ENCODE measurements around the gene CENPE. TPM values are rescaled to one million over a fixed set of nuclear protein-coding genes. Genes with fewer than 3 reads are reported as not detected.
"Not testable (repeated sequence)": the region's sequence is repeated elsewhere in the genome, so short reads cannot be mapped to it uniquely, and the experiment has no call there.

Gene CENPE, protein sequence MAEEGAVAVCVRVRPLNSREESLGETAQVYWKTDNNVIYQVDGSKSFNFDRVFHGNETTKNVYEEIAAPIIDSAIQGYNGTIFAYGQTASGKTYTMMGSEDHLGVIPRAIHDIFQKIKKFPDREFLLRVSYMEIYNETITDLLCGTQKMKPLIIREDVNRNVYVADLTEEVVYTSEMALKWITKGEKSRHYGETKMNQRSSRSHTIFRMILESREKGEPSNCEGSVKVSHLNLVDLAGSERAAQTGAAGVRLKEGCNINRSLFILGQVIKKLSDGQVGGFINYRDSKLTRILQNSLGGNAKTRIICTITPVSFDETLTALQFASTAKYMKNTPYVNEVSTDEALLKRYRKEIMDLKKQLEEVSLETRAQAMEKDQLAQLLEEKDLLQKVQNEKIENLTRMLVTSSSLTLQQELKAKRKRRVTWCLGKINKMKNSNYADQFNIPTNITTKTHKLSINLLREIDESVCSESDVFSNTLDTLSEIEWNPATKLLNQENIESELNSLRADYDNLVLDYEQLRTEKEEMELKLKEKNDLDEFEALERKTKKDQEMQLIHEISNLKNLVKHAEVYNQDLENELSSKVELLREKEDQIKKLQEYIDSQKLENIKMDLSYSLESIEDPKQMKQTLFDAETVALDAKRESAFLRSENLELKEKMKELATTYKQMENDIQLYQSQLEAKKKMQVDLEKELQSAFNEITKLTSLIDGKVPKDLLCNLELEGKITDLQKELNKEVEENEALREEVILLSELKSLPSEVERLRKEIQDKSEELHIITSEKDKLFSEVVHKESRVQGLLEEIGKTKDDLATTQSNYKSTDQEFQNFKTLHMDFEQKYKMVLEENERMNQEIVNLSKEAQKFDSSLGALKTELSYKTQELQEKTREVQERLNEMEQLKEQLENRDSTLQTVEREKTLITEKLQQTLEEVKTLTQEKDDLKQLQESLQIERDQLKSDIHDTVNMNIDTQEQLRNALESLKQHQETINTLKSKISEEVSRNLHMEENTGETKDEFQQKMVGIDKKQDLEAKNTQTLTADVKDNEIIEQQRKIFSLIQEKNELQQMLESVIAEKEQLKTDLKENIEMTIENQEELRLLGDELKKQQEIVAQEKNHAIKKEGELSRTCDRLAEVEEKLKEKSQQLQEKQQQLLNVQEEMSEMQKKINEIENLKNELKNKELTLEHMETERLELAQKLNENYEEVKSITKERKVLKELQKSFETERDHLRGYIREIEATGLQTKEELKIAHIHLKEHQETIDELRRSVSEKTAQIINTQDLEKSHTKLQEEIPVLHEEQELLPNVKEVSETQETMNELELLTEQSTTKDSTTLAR (N-terminal part only)
- total RNA-seq = 10 to 100 TPM in 1 of 5 experiments, 1 to 10 TPM in 4; 1.1 to 35.8 (median 1.5) TPM
- under 1 TPM; 0.10 to 0.28 TPM for polyA plus RNA-seq
- total RNA-seq = 4.2 reads per million, percentile 21 among the genes with 10 or more reads in this experiment

DNA sequence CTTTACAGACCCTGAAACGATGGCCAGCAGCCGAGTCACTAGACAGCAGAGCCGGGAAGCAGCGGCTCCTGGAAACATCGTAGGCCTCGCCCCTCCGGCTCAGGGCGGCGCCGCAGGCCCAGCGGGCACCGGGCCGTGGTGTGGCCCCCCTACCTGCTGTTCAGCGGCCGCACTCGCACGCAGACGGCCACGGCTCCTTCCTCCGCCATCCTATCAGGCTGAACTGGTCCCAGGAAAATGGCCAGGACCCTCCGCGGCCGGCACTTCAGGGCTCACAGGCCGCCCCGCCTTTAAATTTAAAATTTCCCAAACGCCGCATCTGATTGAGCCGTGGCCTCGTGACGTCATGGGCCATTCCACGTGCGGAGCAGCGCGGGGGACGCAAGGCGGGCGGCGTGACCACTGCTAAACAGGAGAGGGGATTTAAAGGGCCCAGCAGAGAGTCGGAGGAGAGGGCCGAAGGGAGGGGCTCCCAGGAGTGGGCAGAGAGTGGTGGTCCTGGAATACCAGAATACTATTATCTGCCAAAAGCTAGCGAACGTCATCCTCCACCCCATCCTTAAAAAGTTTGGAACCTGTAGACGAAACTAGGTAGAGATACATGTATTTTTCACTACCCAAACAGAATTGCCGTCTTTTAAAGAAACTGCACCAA, at the start of gene CENPE:
TSS of gene CENPE (minus strand) at position 233 of the 655 bp plus-strand sequence. CDS start at position 209, 24 bp downstream.
- ChIA-PET CTCF (no interaction called here), POLR2A (interaction anchor here (1.0 kb wide), 1 partner anchor 329 kb away, joined by 3 read pairs; no protein-coding TSS in a partner anchor)
- peak within 1 kb of the TSS; percentile 91 for H3K27ac ChIP-seq (ENCODE audit: low read depth, low read length)
- Mint-ChIP-seq H3K36me3 (peaks cover 0 to 12% (median 0%) of the 10 kb centered on the region in 5 donors), H3K4me1 (peaks cover 6 to 29% (median 10%) of the 10 kb centered on the region in 7 donors), H3K9me3 (no peaks in the 10 kb centered on the region), H3K27me3 (peaks cover 0 to 21% (median 7%) of the 10 kb centered on the region in 5 donors), H3K4me3 (peak within 1 kb of the TSS; percentile 81 to 99 (median 96)), H3K27ac (peak within 1 kb of the TSS; percentile 87 to 100 (median 99))
- H3K36me3 ChIP-seq (ENCODE audit: control insufficient read depth in 2 of 3, insufficient read depth in 3 of 3, low read length in 3 of 3) = no peaks in the 10 kb centered on the region
- H3K27me3 ChIP-seq (ENCODE audit: control insufficient read depth in 2 of 2, insufficient read depth in 2 of 2, low read length in 2 of 2) = no peaks in the 10 kb centered on the region
- DNase-seq = peak; percentile 77 to 90 (median 87)
- ATAC-seq = peak; percentile 93
- intact Hi-C loops (cut with micrococcal nuclease) = loop anchor here (1.0 to 10.0 kb wide), 15 partner anchors 13 to 1853 kb away; partner anchors contain the start of genes CISD2 (in 2 of the 2), PPP3CA (in 2 of the 2), SLC39A8 (in 2 of the 2) and SLC9B1 (in 2 of the 2)
- H3K9me3 ChIP-seq (ENCODE audit: control insufficient read depth in 2 of 3, low read length in 3 of 3) = no peaks in the 10 kb centered on the region
- peak within 1 kb of the TSS; percentile 95 for H3K4me3 ChIP-seq (ENCODE audit: low read length)
- peaks cover 0 to 6% of the 10 kb centered on the region in 2 donors for H3K4me1 ChIP-seq (ENCODE audit: control insufficient read depth in 2 of 2, insufficient read depth in 2 of 2, low read length in 2 of 2)

GRCh38 chr4:103244251-103244650, 46.1 kb upstream of the CENPE start:
- ATAC-seq = no peak
- no peak overlapping the region for H3K27ac ChIP-seq (ENCODE audit: low read depth, low read length)
- Mint-ChIP-seq H3K36me3 (peaks cover 0 to 5% (median 0%) of the 10 kb centered on the region in 5 donors), H3K27me3 (peaks cover 0 to 16% (median 11%) of the 10 kb centered on the region in 5 donors), H3K4me1 (no peaks in the 10 kb centered on the region), H3K4me3 (no peak overlapping the region), H3K27ac (no peak overlapping the region), H3K9me3 (peaks cover 0 to 19% (median 8%) of the 10 kb centered on the region in 11 donors)
- H3K4me3 ChIP-seq (ENCODE audit: low read length) = no peak overlapping the region
- POLR2A ChIA-PET = no interaction called here
- intact Hi-C loops (cut with micrococcal nuclease) = no loop called here
- no peaks in the 10 kb centered on the region for H3K27me3 ChIP-seq (ENCODE audit: control insufficient read depth in 2 of 2, insufficient read depth in 2 of 2, low read length in 2 of 2)
- no peak for DNase-seq
- H3K9me3 ChIP-seq (ENCODE audit: control insufficient read depth in 2 of 3, low read length in 3 of 3) = no peaks in the 10 kb centered on the region
- CTCF ChIA-PET = no interaction called here
- H3K4me1 ChIP-seq (ENCODE audit: control insufficient read depth in 2 of 2, insufficient read depth in 2 of 2, low read length in 2 of 2) = no peaks in the 10 kb centered on the region
- H3K36me3 ChIP-seq (ENCODE audit: control insufficient read depth in 2 of 3, insufficient read depth in 3 of 3, low read length in 3 of 3) = no peaks in the 10 kb centered on the region

DNA sequence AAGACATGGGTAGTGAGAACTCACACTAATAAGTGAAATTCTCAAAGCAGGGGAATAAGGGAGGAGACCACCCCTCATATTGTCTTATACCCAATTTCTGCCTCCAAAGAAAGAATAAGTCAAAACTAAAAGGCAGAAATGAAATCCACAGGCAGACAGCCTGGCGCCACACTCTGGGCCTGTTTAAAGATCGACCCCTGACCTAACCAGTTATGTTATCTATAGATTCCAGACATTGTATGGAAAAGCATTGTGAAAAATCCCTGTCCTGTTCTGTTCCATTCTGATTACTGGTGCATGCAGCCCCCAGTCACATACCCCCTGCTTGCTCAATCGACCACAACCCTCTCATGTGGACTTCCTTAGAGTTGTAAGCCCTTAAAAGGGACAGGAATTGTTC, 32.8 kb upstream of the CENPE start:
- ATAC-seq = not testable (repeated sequence)

DNA sequence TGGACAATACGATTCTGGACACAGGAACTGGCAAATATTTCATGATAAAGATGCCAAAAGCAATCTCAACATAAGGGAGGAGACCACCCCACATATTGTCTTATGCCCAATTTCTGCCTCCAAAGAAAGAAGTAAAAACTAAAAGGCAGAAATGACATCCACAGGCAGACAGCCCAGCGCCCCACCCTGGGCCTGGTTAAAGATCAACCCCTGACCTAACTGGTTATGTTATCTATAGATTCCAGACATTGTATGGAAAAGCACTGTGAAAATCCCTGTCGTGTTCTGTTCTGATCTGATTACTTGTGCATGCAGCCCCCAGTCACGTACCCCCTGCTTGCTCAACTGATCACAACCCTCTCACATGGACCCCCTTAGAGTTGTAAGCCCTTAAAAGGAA, 25.4 kb upstream of the CENPE start:
- H3K9me3 ChIP-seq (ENCODE audit: control insufficient read depth in 2 of 3, low read length in 3 of 3); ATAC-seq; H3K4me3 ChIP-seq (ENCODE audit: low read length); DNase-seq; CTCF ChIA-PET; H3K36me3 Mint-ChIP-seq; H3K27ac Mint-ChIP-seq; intact Hi-C loops (cut with micrococcal nuclease); H3K9me3 Mint-ChIP-seq; H3K27ac ChIP-seq (ENCODE audit: low read depth, low read length); H3K4me3 Mint-ChIP-seq; H3K27me3 ChIP-seq (ENCODE audit: control insufficient read depth in 2 of 2, insufficient read depth in 2 of 2, low read length in 2 of 2); H3K4me1 ChIP-seq (ENCODE audit: control insufficient read depth in 2 of 2, insufficient read depth in 2 of 2, low read length in 2 of 2); H3K4me1 Mint-ChIP-seq; H3K36me3 ChIP-seq (ENCODE audit: control insufficient read depth in 2 of 3, insufficient read depth in 3 of 3, low read length in 3 of 3); POLR2A ChIA-PET: not testable (repeated sequence)
- peaks cover 9 to 32% (median 16%) of the 10 kb centered on the region in 5 donors for H3K27me3 Mint-ChIP-seq

More for the DNA sequence above, 32.8 kb upstream of the CENPE start:
- H3K4me1 ChIP-seq (ENCODE audit: control insufficient read depth in 2 of 2, insufficient read depth in 2 of 2, low read length in 2 of 2); H3K27me3 ChIP-seq (ENCODE audit: control insufficient read depth in 2 of 2, insufficient read depth in 2 of 2, low read length in 2 of 2); DNase-seq; intact Hi-C loops (cut with micrococcal nuclease); H3K9me3 Mint-ChIP-seq; H3K4me3 ChIP-seq (ENCODE audit: low read length); H3K4me1 Mint-ChIP-seq; CTCF ChIA-PET; H3K9me3 ChIP-seq (ENCODE audit: control insufficient read depth in 2 of 3, low read length in 3 of 3); H3K27ac ChIP-seq (ENCODE audit: low read depth, low read length); H3K4me3 Mint-ChIP-seq; POLR2A ChIA-PET; H3K36me3 Mint-ChIP-seq; H3K27ac Mint-ChIP-seq; H3K36me3 ChIP-seq (ENCODE audit: control insufficient read depth in 2 of 3, insufficient read depth in 3 of 3, low read length in 3 of 3): not testable (repeated sequence)
- peaks cover 0 to 19% (median 2%) of the 10 kb centered on the region in 5 donors for H3K27me3 Mint-ChIP-seq

GRCh38 chr4:103207673-103208072, 9.5 kb upstream of the CENPE start:
- Mint-ChIP-seq H3K36me3 (no peaks in the 10 kb centered on the region), H3K27me3 (peaks cover 5 to 52% (median 12%) of the 10 kb centered on the region in 5 donors), H3K27ac (no peak overlapping the region), H3K9me3 (no peaks in the 10 kb centered on the region), H3K4me3 (no peak overlapping the region), H3K4me1 (peaks cover 0 to 8% (median 0%) of the 10 kb centered on the region in 7 donors)
- Histone ChIP-seq H3K4me1 (ENCODE audit: control insufficient read depth in 2 of 2, insufficient read depth in 2 of 2, low read length in 2 of 2) (no peaks in the 10 kb centered on the region), H3K27ac (ENCODE audit: low read depth, low read length) (no peak overlapping the region), H3K4me3 (ENCODE audit: low read length) (no peak overlapping the region), H3K9me3 (ENCODE audit: control insufficient read depth in 2 of 3, low read length in 3 of 3) (no peaks in the 10 kb centered on the region), H3K36me3 (ENCODE audit: control insufficient read depth in 2 of 3, insufficient read depth in 3 of 3, low read length in 3 of 3) (no peaks in the 10 kb centered on the region), H3K27me3 (ENCODE audit: control insufficient read depth in 2 of 2, insufficient read depth in 2 of 2, low read length in 2 of 2) (no peaks in the 10 kb centered on the region)
- DNase-seq (no peak), ATAC-seq (no peak)
- POLR2A ChIA-PET = no interaction called here
- CTCF ChIA-PET = no interaction called here
- intact Hi-C loops (cut with micrococcal nuclease) = no loop called here

All from naive thymus-derived CD4-positive, alpha-beta T cell (primary cell).